HL-60 (cell line): Measurements from ENCODE around the gene FGF22.

ENCODE experiments used
- DNase-seq, 2 experiments: peaks; one replicate each; pipeline ENCODE4 v3.0.0-alpha.2; 2010 to 2020; ENCODE audit warnings: low read depth in 1 of 2, low spot score in 1 of 2
- H3K27ac ChIP-seq: fragments of 250-450 bp; sonication (Bioruptor Pico); replicated peaks from 2 replicates; pipeline ENCODE4 v1.5.1; 2020; ENCODE audit warnings: mild to moderate bottlenecking, moderate library complexity
- H3K27me3 ChIP-seq: fragments of 250-450 bp; sonication (Bioruptor Pico); 2 replicates; pipeline ENCODE4 v1.5.1; 2021; ENCODE audit warnings: mild to moderate bottlenecking, moderate library complexity; ENCODE audit not compliant: insufficient read depth, poor library complexity, severe bottlenecking
- H3K4me3 ChIP-seq: replicated peaks from 2 replicates; pipeline ENCODE4 v1.5.1; 2011; ENCODE audit warnings: mild to moderate bottlenecking, control low read depth, low read length; ENCODE audit not compliant: insufficient read depth
- GABPA ChIP-seq: IDR thresholded peaks from 2 replicates; pipeline ENCODE4 v1.6.1; 2012; ENCODE audit warnings: low read depth
- POLR2AphosphoS5 ChIP-seq: IDR thresholded peaks from 2 replicates; pipeline ENCODE4 v1.6.1; 2012; ENCODE audit warnings: low read depth
- REST ChIP-seq: IDR thresholded peaks from 2 replicates; pipeline ENCODE4 v1.6.1; 2012; ENCODE audit warnings: low read depth; ENCODE audit not compliant: insufficient replicate concordance
- SPI1 ChIP-seq: IDR thresholded peaks from 2 replicates; pipeline ENCODE4 v1.6.1; 2012; ENCODE audit warnings: low read depth, mild to moderate bottlenecking, borderline replicate concordance
- TF ChIP-seq, protein P1 (sequence below): IDR thresholded peaks from one replicate; pipeline ENCODE4 v1.5.1; 2011; ENCODE audit warnings: low read length, control low read depth, inconsistent platforms; ENCODE audit not compliant: insufficient read depth

The FGF22 gene

DNA sequence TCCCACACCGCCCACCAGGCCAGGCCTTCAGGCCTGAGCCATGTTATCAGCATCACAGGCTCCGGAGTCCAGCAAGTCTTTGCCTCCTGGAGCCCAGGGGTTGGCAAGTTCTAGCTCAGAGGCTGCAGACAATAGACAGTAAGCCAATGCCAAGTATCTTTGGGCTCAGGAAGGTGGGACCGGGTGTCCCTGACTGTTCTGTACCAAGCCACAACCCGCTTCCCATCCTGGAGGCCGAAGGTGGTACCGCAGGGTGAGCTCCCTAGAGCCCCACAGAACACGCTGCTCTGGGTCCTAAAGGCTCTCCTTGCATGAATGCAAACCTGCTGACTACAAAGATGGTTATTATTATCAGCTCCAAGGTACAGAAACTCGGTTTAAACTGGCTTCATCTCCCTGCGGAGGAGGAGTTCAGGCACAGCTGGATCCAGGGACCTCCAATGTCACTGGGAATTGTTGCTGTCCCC is 31.0 kb downstream of the FGF22 start:
- TF ChIP-seq GABPA (no peak), POLR2AphosphoS5 (no peak), REST (no peak), SPI1 (no peak)
- TF ChIP-seq, protein P1, sequence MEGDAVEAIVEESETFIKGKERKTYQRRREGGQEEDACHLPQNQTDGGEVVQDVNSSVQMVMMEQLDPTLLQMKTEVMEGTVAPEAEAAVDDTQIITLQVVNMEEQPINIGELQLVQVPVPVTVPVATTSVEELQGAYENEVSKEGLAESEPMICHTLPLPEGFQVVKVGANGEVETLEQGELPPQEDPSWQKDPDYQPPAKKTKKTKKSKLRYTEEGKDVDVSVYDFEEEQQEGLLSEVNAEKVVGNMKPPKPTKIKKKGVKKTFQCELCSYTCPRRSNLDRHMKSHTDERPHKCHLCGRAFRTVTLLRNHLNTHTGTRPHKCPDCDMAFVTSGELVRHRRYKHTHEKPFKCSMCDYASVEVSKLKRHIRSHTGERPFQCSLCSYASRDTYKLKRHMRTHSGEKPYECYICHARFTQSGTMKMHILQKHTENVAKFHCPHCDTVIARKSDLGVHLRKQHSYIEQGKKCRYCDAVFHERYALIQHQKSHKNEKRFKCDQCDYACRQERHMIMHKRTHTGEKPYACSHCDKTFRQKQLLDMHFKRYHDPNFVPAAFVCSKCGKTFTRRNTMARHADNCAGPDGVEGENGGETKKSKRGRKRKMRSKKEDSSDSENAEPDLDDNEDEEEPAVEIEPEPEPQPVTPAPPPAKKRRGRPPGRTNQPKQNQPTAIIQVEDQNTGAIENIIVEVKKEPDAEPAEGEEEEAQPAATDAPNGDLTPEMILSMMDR, result no peak
- Histone ChIP-seq H3K27ac (no peak overlapping the region), H3K4me3 (no peak overlapping the region), H3K27me3 (peaks cover 6% of the 10 kb centered on the region)
- no peak for DNase-seq

DNA sequence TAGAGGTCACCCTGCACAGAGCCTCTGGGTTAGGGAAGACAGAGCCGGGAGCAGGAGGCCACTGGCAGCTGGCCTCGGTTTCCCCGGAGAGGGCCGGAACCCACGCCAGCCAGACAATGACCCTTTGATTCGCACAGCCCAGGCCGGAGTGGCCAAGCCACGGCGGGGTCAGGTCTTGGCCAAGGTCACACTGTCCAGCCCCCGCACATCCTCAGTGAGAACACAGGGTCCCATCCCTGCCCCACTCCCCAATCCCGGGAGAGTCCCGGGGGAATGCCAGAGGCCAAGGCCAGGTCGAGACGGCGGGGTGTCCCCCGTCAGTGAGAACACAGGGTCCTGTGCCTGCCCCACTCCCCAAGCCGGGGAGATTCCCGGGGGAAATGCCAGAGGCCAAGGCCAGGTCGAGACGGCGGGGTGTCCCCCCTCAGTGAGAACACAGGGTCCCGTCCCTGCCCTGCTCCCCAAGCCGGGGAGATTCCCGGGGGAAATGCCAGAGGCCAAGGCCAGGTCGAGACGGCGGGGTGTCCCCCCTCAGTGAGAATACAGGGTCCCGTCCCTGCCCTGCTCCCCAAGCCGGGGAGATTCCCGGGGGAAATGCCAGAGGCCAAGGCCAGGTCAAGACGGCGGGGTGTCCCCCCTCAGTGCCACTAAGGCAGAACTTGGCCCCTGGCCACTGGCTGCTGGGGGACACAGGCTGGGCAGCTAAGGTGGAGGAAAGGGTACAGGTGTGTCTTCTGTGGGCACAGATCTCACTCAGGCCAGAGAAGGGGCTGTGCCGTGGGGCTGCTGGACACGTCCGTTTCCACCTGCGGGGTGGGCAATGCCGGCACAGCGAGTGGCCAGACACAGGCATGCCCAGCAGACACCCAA is 34.8 kb downstream of the FGF22 start:
- Histone ChIP-seq H3K4me3 (no peak overlapping the region), H3K27me3 (peaks cover 14% of the 10 kb centered on the region), H3K27ac (no peak overlapping the region)
- TF ChIP-seq, protein P1, result no peak
- TF ChIP-seq GABPA, result no peak
- TF ChIP-seq REST, result no peak
- no peak for TF ChIP-seq POLR2AphosphoS5
- no peak for DNase-seq

DNA sequence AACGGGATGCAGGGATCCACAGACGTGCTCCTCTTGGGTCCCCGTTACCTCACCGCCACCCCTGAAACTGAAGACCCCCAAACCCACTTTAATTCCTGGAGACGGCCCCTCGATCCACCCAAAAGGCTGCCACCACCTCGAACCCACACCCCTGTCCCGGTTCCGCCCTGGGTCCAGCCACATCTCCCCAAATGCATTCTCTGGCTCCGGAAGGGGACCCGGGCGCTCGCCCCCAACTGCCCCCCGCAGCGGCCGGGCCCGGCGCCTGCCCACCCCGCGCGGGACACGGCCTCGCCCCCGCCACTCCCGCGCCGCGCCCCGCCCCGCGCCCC is 36.3 kb downstream of the FGF22 start:
- no peak for DNase-seq
- no peak overlapping the region for H3K27ac ChIP-seq
- no peak overlapping the region for H3K4me3 ChIP-seq
- H3K27me3 ChIP-seq, result peaks cover 14% of the 10 kb centered on the region
- no peak for TF ChIP-seq REST
- TF ChIP-seq, protein P1, result no peak
- no peak for TF ChIP-seq GABPA
- TF ChIP-seq POLR2AphosphoS5, result no peak
- no peak for TF ChIP-seq SPI1
